ENCODE measurements around the gene HCCS. TPM values are rescaled to one million over a fixed set of nuclear protein-coding genes. Genes with fewer than 3 reads are reported as not detected.

HCCS gene
- total RNA-seq, 4 donors from 2014 or later = 10.9 to 17.9 (median 13.5) TPM

GRCh38 chrX:11130136-11130535 lies 19.0 kb downstream of the HCCS start:
- intact Hi-C loops (cut with DNase I) = no loop called here
- DNase-seq = no peak
- Histone ChIP-seq H3K27me3 (no peaks in the 10 kb centered on the region), H3K27ac (no peak overlapping the region), H3K9me3 (no peaks in the 10 kb centered on the region), H3K4me1 (no peaks in the 10 kb centered on the region), H3K36me3 (no peaks in the 10 kb centered on the region), H3K4me3 (no peak overlapping the region)
- WGBS, 2 donors = 50 to 91% methylated on average over 1 to 3 of the region's 3 CpGs
- no peak for TF ChIP-seq CTCF (IDR thresholded peaks at IDR 0.05)
- TF ChIP-seq POLR2A (IDR thresholded peaks at IDR 0.05) = no peak

GRCh38 chrX:11131146-11131545 lies 20.0 kb downstream of the HCCS start:
- TF ChIP-seq CTCF (IDR thresholded peaks at IDR 0.05) = no peak
- no peak for TF ChIP-seq POLR2A (IDR thresholded peaks at IDR 0.05)
- no peaks in the 10 kb centered on the region for H3K4me1 ChIP-seq
- no peaks in the 10 kb centered on the region for H3K9me3 ChIP-seq
- H3K36me3 ChIP-seq = no peaks in the 10 kb centered on the region
- no peaks in the 10 kb centered on the region for H3K27me3 ChIP-seq
- no peak overlapping the region for H3K27ac ChIP-seq
- no peak overlapping the region for H3K4me3 ChIP-seq
- DNase-seq = no peak
- intact Hi-C loops (cut with DNase I) = no loop called here

GRCh38 chrX:11135564-11136185 lies 24.5 kb downstream of the HCCS start:
- 35 to 65% methylated on average over 2 of the region's 2 CpGs for WGBS, 2 donors
- H3K27me3 ChIP-seq = no peaks in the 10 kb centered on the region
- intact Hi-C loops (cut with DNase I) = loop anchor here (5.0 kb wide), 1 partner anchor 948 kb away; no protein-coding TSS in a partner anchor
- H3K4me3 ChIP-seq = no peak overlapping the region
- DNase-seq = no peak
- no peaks in the 10 kb centered on the region for H3K9me3 ChIP-seq
- no peak overlapping the region for H3K27ac ChIP-seq
- TF ChIP-seq POLR2A (IDR thresholded peaks at IDR 0.05) (no peak), CTCF (IDR thresholded peaks at IDR 0.05) (no peak)
- H3K36me3 ChIP-seq = no peaks in the 10 kb centered on the region
- no peaks in the 10 kb centered on the region for H3K4me1 ChIP-seq

GRCh38 chrX:11137543-11138139 lies 26.5 kb downstream of the HCCS start:
- Histone ChIP-seq H3K4me3 (no peak overlapping the region), H3K4me1 (no peaks in the 10 kb centered on the region), H3K27me3 (no peaks in the 10 kb centered on the region), H3K36me3 (no peaks in the 10 kb centered on the region), H3K9me3 (no peaks in the 10 kb centered on the region), H3K27ac (no peak overlapping the region)
- WGBS, 2 donors = 25 to 27% methylated on average over 6 of the region's 6 CpGs
- DNase-seq = no peak
- TF ChIP-seq POLR2A (IDR thresholded peaks at IDR 0.05) (no peak), CTCF (IDR thresholded peaks at IDR 0.05) (peak; percentile 58 to 80 (median 62))
- intact Hi-C loops (cut with DNase I) = loop anchor here (5.0 kb wide), 1 partner anchor 950 kb away; no protein-coding TSS in a partner anchor

GRCh38 chrX:11138498-11139390 lies 27.6 kb downstream of the HCCS start:
- no peak overlapping the region for H3K27ac ChIP-seq
- no peak for DNase-seq
- no peaks in the 10 kb centered on the region for H3K27me3 ChIP-seq
- intact Hi-C loops (cut with DNase I) = loop anchor here (5.0 kb wide), 1 partner anchor 951 kb away; no protein-coding TSS in a partner anchor
- no peaks in the 10 kb centered on the region for H3K36me3 ChIP-seq
- WGBS, 2 donors = 74 to 78% methylated on average over 7 to 8 of the region's 56 CpGs
- peak overlapping the region in 1 of 4 donors; percentile 12 for H3K4me3 ChIP-seq
- no peak for TF ChIP-seq CTCF (IDR thresholded peaks at IDR 0.05)
- no peak for TF ChIP-seq POLR2A (IDR thresholded peaks at IDR 0.05)
- H3K4me1 ChIP-seq = peaks cover 0 to under 1% (median 0%) of the 10 kb centered on the region in 3 donors
- H3K9me3 ChIP-seq = no peaks in the 10 kb centered on the region

Measured in esophagus squamous epithelium (tissue), 5 donors.